ENCODE data around the gene ACTR8. TPM values are rescaled to one million over a fixed set of nuclear protein-coding genes. Genes with fewer than 3 reads are reported as not detected.
A peak's percentile ranks its signal among the peaks of the same experiment; 100 is the strongest.

ACTR8 gene
- total and polyA plus RNA-seq, 8 donors = 26.1 to 48.4 (median 44.0) TPM

DNA sequence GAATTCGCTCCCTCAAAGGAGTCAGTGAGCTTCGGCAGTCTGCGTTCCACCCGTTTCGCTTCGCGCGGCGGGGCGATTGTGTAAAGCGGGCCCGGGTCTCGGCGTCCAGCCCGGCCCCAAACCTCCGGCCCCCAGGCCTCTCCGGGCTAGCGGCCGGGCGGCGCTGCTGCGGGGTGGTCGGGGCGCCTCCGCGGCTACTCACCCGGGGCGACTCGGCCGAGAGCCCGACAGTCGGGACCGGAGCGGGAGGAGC, 36.1 kb downstream of the ACTR8 start:
- DNase-seq (no peak), ATAC-seq (no peak)
- Histone ChIP-seq H3K9me3 (no peaks in the 10 kb centered on the region), H3K4me3 (peak overlapping the region; percentile 59 to 62), H3K27ac (peak overlapping the region; percentile 18 to 39), H3K4me1 (peaks cover 0 to 24% of the 10 kb centered on the region in 2 donors), H3K36me3 (no peaks in the 10 kb centered on the region), H3K27me3 (peaks cover 0 to 52% of the 10 kb centered on the region in 2 donors)
- TF ChIP-seq, protein P1, sequence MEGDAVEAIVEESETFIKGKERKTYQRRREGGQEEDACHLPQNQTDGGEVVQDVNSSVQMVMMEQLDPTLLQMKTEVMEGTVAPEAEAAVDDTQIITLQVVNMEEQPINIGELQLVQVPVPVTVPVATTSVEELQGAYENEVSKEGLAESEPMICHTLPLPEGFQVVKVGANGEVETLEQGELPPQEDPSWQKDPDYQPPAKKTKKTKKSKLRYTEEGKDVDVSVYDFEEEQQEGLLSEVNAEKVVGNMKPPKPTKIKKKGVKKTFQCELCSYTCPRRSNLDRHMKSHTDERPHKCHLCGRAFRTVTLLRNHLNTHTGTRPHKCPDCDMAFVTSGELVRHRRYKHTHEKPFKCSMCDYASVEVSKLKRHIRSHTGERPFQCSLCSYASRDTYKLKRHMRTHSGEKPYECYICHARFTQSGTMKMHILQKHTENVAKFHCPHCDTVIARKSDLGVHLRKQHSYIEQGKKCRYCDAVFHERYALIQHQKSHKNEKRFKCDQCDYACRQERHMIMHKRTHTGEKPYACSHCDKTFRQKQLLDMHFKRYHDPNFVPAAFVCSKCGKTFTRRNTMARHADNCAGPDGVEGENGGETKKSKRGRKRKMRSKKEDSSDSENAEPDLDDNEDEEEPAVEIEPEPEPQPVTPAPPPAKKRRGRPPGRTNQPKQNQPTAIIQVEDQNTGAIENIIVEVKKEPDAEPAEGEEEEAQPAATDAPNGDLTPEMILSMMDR (IDR thresholded peaks at IDR 0.05) = no peak
- intact Hi-C loops (cut with DNase I) = no loop called here

DNA sequence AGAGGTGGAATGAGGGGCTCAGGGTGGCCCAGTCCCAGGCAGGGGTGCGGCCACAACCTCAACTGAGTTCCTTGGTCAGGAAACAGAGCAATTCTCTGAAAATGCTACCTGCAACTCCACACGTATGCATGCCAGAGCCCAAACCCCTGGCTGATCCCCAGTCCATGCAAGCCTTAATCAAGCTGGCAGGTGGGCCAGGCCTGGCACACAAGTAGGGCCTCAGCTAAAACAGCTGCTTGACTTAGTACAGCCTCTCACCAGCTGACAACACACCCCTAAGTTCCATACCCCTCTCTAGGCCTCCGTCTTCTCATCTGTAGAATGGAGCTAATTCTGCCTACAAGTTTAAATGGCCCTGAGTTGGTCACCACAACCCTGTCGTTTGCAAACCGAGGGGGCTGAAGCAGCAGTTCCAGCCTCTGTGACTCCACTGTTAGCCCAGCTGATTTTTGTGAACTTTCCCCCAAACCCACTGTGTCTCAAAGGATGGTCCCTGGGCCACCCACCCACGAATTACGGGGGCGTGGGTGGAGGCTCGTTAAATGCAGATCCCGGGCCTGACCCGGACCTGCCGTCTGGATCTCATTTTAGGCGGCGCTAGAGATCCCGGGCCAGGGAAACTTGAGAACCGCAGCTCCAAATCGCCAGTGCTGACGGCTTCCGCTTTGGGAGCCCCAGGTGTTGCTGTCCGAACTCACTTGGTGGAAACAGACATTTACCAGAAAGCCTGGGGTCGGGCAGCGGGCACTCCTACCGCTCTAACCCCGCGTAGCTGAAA, 36.7 kb downstream of the ACTR8 start:
- TF ChIP-seq, protein P1 (IDR thresholded peaks at IDR 0.05) = no peak
- DNase-seq = peak in 3 of 4 donors; percentile 46 to 71 (median 63)
- intact Hi-C loops (cut with DNase I) = no loop called here

DNA sequence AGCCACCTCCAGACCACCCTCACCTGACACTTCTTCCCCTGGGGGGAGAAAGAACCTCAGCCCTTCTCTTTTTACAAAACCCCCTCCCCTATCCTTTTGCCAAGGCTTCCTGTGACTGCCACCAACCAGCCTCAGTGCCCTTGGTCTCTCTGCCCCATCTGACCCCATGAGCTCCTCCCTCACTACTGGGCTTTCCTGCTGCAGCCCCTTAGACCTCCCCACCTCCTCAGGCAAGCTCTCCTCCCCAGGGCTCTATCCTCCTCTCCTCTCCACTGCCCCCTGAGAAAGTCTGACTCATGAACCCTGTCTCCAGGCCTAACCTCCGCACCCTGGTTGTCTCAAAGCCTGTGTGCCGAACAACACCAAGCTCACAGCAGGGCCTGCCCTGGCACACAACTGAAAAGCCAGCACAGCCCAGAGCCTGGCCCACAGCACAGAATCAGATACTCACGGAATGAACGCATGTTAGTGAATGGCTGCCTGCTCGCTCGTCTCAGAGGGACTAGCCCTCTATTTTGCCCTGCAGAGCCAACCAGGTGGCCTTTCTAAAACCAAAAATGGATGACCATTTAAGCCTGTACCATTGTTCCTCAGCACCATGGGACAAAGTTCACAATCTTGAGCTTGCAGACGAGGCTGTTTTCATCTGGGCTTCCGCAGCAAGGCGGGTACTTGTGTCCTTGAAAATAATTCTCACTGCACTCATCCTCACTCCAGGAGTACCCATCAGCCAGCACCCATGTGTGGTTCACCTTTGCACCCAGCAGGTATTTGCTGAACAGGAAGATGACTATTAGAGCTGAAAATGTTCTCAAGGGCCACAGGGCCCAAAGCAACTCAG, 37.5 kb downstream of the ACTR8 start:
- no peak overlapping the region for H3K4me3 ChIP-seq
- H3K9me3 ChIP-seq = no peaks in the 10 kb centered on the region
- no peak for DNase-seq
- intact Hi-C loops (cut with DNase I) = no loop called here
- H3K27me3 ChIP-seq = peaks cover 0 to 52% of the 10 kb centered on the region in 2 donors
- no peak overlapping the region for H3K27ac ChIP-seq
- no peak for ATAC-seq
- H3K4me1 ChIP-seq = peaks cover 0 to 24% of the 10 kb centered on the region in 2 donors
- TF ChIP-seq, protein P1 (IDR thresholded peaks at IDR 0.05) = no peak
- H3K36me3 ChIP-seq = no peaks in the 10 kb centered on the region

More for the DNA sequence above, 36.7 kb downstream of the ACTR8 start:
- ATAC-seq = peak; percentile 71
- Histone ChIP-seq H3K36me3 (no peaks in the 10 kb centered on the region), H3K9me3 (no peaks in the 10 kb centered on the region), H3K4me3 (peak overlapping the region; percentile 59 to 62), H3K27ac (peak overlapping the region; percentile 18 to 39), H3K27me3 (peaks cover 0 to 52% of the 10 kb centered on the region in 2 donors), H3K4me1 (peaks cover 0 to 24% of the 10 kb centered on the region in 2 donors)

DNA sequence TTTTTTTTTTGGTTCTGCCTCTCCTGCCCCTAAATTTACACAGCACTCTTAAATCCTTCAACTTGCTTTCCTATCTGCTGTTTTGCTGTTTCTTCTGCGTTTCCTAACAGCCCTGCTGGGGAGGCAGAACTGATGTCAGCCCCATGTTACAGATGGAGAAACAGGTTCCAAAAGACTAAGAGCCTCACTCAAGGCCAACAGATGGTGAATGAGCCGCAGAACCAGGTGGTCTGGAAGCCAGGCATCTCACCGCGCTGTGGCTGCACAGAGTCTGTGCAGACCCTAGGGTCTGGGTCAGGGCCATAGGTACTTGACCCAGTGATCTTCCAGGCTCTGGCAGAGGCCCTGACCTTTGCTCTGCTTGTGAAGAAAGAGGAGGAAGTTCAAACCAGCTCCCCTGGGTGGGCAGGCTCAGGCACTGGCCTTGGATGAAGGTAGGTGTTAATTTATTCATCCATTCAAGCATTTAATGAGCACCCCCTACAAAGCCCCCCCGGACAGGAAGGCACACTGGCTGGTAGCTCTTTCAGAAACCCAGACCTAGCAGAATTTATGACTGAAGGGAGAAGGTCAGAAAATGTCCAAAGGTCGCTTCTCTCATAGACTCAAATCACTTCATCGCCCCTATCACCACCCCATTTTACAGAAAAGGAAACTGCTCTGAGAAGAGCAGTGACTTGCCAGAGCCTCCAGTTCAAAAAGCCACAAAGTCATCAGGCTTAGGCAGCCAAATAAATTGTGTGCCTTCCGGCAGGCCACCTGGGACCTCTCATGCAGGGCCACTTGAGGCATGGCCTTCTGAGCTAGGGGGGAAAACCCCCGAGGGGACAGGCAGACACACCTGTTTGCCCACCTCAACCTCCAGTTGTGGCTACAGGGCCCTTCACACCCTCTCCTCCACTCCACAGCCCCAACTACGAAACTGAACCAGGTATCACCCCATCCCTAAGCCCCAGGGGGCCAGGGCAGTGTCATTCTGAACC, 38.5 kb downstream of the ACTR8 start:
- TF ChIP-seq, protein P1 (IDR thresholded peaks at IDR 0.05) = no peak
- intact Hi-C loops (cut with DNase I) = no loop called here
- DNase-seq (no peak), ATAC-seq (no peak)
- Histone ChIP-seq H3K4me3 (no peak overlapping the region), H3K9me3 (no peaks in the 10 kb centered on the region), H3K27ac (no peak overlapping the region), H3K36me3 (no peaks in the 10 kb centered on the region), H3K27me3 (peaks cover 0 to 49% of the 10 kb centered on the region in 2 donors), H3K4me1 (peaks cover 0 to 24% of the 10 kb centered on the region in 2 donors)
